ENCODE data around the gene CACNG4. TPM values are rescaled to one million over a fixed set of nuclear protein-coding genes. Genes with fewer than 3 reads are reported as not detected.

CACNG4 gene
- total and polyA plus RNA-seq, 9 of the 15 experiments (the other 6 are each of a cell fraction or from before 2014, with no cell fraction given) = 0.07 TPM; not detected in 8

GRCh38 chr17:67071595-67071994, 107.1 kb downstream of the CACNG4 start (continued):
- TF ChIP-seq, protein P1, sequence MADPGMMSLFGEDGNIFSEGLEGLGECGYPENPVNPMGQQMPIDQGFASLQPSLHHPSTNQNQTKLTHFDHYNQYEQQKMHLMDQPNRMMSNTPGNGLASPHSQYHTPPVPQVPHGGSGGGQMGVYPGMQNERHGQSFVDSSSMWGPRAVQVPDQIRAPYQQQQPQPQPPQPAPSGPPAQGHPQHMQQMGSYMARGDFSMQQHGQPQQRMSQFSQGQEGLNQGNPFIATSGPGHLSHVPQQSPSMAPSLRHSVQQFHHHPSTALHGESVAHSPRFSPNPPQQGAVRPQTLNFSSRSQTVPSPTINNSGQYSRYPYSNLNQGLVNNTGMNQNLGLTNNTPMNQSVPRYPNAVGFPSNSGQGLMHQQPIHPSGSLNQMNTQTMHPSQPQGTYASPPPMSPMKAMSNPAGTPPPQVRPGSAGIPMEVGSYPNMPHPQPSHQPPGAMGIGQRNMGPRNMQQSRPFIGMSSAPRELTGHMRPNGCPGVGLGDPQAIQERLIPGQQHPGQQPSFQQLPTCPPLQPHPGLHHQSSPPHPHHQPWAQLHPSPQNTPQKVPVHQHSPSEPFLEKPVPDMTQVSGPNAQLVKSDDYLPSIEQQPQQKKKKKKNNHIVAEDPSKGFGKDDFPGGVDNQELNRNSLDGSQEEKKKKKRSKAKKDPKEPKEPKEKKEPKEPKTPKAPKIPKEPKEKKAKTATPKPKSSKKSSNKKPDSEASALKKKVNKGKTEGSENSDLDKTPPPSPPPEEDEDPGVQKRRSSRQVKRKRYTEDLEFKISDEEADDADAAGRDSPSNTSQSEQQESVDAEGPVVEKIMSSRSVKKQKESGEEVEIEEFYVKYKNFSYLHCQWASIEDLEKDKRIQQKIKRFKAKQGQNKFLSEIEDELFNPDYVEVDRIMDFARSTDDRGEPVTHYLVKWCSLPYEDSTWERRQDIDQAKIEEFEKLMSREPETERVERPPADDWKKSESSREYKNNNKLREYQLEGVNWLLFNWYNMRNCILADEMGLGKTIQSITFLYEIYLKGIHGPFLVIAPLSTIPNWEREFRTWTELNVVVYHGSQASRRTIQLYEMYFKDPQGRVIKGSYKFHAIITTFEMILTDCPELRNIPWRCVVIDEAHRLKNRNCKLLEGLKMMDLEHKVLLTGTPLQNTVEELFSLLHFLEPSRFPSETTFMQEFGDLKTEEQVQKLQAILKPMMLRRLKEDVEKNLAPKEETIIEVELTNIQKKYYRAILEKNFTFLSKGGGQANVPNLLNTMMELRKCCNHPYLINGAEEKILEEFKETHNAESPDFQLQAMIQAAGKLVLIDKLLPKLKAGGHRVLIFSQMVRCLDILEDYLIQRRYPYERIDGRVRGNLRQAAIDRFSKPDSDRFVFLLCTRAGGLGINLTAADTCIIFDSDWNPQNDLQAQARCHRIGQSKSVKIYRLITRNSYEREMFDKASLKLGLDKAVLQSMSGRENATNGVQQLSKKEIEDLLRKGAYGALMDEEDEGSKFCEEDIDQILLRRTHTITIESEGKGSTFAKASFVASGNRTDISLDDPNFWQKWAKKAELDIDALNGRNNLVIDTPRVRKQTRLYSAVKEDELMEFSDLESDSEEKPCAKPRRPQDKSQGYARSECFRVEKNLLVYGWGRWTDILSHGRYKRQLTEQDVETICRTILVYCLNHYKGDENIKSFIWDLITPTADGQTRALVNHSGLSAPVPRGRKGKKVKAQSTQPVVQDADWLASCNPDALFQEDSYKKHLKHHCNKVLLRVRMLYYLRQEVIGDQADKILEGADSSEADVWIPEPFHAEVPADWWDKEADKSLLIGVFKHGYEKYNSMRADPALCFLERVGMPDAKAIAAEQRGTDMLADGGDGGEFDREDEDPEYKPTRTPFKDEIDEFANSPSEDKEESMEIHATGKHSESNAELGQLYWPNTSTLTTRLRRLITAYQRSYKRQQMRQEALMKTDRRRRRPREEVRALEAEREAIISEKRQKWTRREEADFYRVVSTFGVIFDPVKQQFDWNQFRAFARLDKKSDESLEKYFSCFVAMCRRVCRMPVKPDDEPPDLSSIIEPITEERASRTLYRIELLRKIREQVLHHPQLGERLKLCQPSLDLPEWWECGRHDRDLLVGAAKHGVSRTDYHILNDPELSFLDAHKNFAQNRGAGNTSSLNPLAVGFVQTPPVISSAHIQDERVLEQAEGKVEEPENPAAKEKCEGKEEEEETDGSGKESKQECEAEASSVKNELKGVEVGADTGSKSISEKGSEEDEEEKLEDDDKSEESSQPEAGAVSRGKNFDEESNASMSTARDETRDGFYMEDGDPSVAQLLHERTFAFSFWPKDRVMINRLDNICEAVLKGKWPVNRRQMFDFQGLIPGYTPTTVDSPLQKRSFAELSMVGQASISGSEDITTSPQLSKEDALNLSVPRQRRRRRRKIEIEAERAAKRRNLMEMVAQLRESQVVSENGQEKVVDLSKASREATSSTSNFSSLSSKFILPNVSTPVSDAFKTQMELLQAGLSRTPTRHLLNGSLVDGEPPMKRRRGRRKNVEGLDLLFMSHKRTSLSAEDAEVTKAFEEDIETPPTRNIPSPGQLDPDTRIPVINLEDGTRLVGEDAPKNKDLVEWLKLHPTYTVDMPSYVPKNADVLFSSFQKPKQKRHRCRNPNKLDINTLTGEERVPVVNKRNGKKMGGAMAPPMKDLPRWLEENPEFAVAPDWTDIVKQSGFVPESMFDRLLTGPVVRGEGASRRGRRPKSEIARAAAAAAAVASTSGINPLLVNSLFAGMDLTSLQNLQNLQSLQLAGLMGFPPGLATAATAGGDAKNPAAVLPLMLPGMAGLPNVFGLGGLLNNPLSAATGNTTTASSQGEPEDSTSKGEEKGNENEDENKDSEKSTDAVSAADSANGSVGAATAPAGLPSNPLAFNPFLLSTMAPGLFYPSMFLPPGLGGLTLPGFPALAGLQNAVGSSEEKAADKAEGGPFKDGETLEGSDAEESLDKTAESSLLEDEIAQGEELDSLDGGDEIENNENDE (IDR thresholded peaks at IDR 0.05; ENCODE audit: low read depth, low read length) = no peak
- TF ChIP-seq LEF1 (IDR thresholded peaks at IDR 0.05) (no peak), CBX8 (IDR thresholded peaks at IDR 0.05; ENCODE audit: borderline replicate concordance, extremely low read depth, low read depth, low read length, poor library complexity, severe bottlenecking) (no peak), ZNF398 (CRISPR knock-in tag; IDR thresholded peaks at IDR 0.05) (no peak), CBX5 (IDR thresholded peaks at IDR 0.05; ENCODE audit: borderline replicate concordance, low read depth) (no peak), ZNF57 (CRISPR knock-in tag; IDR thresholded peaks at IDR 0.05) (no peak), PPARD (CRISPR knock-in tag; IDR thresholded peaks at IDR 0.05) (no peak), SRSF9 (IDR thresholded peaks at IDR 0.05; ENCODE audit: borderline replicate concordance, low read depth, low read length) (no peak)

All from K562 (cell line).